ENCODE results near the gene C2orf68. TPM values are rescaled to one million over a fixed set of nuclear protein-coding genes. Genes with fewer than 3 reads are reported as not detected.

C2orf68 gene
- total and polyA plus RNA-seq, 9 of the 15 experiments (the other 6 are each of a cell fraction or from before 2014, with no cell fraction given), result 22.1 to 50.0 (median 31.8) TPM

- TF ChIP-seq NFIC (IDR thresholded peaks at IDR 0.05), result peak; percentile 65
- TF ChIP-seq MEIS2 (IDR thresholded peaks at IDR 0.05; ENCODE audit: partially characterized antibody), result no peak
- no peak for TF ChIP-seq ZNF280A (IDR thresholded peaks at IDR 0.05; ENCODE audit: low read depth, partially characterized antibody)
- TF ChIP-seq E2F3 (CRISPR knock-in tag; IDR thresholded peaks at IDR 0.05), result no peak
- TF ChIP-seq, protein P1, sequence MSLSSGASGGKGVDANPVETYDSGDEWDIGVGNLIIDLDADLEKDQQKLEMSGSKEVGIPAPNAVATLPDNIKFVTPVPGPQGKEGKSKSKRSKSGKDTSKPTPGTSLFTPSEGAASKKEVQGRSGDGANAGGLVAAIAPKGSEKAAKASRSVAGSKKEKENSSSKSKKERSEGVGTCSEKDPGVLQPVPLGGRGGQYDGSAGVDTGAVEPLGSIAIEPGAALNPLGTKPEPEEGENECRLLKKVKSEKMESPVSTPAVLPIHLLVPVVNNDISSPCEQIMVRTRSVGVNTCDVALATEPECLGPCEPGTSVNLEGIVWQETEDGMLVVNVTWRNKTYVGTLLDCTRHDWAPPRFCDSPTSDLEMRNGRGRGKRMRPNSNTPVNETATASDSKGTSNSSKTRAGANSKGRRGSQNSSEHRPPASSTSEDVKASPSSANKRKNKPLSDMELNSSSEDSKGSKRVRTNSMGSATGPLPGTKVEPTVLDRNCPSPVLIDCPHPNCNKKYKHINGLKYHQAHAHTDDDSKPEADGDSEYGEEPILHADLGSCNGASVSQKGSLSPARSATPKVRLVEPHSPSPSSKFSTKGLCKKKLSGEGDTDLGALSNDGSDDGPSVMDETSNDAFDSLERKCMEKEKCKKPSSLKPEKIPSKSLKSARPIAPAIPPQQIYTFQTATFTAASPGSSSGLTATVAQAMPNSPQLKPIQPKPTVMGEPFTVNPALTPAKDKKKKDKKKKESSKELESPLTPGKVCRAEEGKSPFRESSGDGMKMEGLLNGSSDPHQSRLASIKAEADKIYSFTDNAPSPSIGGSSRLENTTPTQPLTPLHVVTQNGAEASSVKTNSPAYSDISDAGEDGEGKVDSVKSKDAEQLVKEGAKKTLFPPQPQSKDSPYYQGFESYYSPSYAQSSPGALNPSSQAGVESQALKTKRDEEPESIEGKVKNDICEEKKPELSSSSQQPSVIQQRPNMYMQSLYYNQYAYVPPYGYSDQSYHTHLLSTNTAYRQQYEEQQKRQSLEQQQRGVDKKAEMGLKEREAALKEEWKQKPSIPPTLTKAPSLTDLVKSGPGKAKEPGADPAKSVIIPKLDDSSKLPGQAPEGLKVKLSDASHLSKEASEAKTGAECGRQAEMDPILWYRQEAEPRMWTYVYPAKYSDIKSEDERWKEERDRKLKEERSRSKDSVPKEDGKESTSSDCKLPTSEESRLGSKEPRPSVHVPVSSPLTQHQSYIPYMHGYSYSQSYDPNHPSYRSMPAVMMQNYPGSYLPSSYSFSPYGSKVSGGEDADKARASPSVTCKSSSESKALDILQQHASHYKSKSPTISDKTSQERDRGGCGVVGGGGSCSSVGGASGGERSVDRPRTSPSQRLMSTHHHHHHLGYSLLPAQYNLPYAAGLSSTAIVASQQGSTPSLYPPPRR (CRISPR knock-in tag; IDR thresholded peaks at IDR 0.05; ENCODE audit: borderline replicate concordance), result no peak
- TF ChIP-seq, protein P2, sequence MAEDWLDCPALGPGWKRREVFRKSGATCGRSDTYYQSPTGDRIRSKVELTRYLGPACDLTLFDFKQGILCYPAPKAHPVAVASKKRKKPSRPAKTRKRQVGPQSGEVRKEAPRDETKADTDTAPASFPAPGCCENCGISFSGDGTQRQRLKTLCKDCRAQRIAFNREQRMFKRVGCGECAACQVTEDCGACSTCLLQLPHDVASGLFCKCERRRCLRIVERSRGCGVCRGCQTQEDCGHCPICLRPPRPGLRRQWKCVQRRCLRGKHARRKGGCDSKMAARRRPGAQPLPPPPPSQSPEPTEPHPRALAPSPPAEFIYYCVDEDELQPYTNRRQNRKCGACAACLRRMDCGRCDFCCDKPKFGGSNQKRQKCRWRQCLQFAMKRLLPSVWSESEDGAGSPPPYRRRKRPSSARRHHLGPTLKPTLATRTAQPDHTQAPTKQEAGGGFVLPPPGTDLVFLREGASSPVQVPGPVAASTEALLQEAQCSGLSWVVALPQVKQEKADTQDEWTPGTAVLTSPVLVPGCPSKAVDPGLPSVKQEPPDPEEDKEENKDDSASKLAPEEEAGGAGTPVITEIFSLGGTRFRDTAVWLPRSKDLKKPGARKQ (CRISPR knock-in tag; IDR thresholded peaks at IDR 0.05), result no peak
- TF ChIP-seq HNRNPK (IDR thresholded peaks at IDR 0.05; ENCODE audit: low read depth, low read length, poor library complexity, severe bottlenecking), result no peak
- TF ChIP-seq NFRKB (IDR thresholded peaks at IDR 0.05; ENCODE audit: low read depth), result peak; percentile 81
- no peak for TF ChIP-seq EHMT2 (IDR thresholded peaks at IDR 0.05)
- no peak for TF ChIP-seq E4F1 (CRISPR knock-in tag; IDR thresholded peaks at IDR 0.05; ENCODE audit: borderline replicate concordance)
- peak; percentile 82 for TF ChIP-seq ETV5 (CRISPR knock-in tag; IDR thresholded peaks at IDR 0.05; ENCODE audit: low read depth)
- no peak for TF ChIP-seq SMARCE1 (IDR thresholded peaks at IDR 0.05)
- peak; percentile 90 for TF ChIP-seq POLR2AphosphoS2 (IDR thresholded peaks at IDR 0.05; ENCODE audit: low read length)
- no peak for TF ChIP-seq ATF1 (CRISPR knock-in tag; IDR thresholded peaks at IDR 0.05)
- peak; percentile 45 for TF ChIP-seq ATF1 (tag; IDR thresholded peaks at IDR 0.05)
- no peak for TF ChIP-seq SIX5 (IDR thresholded peaks at IDR 0.05; ENCODE audit: borderline replicate concordance in 1 of 2, insufficient read depth in 1 of 2, low read depth in 1 of 2, low read length in 2 of 2)
- TF ChIP-seq ZNF436 (CRISPR knock-in tag; IDR thresholded peaks at IDR 0.05), result no peak
These were observed at the start of gene C2orf68 (continued) for GRCh38 chr2:85611705-85612587.
